TTC549 (cell line): ENCODE measurements around the gene LRRC8E.

Experiments
- FAIRE-seq: peaks from 2 replicates; lab custom pipeline; 2012; peaks lifted over from hg19 to GRCh38; lab: Jason Lieb, UNC

The LRRC8E gene

GRCh38 chr19:7888145-7888825, at the start of gene LRRC8E:
Gene LRRC8E (plus strand): TSS chr19:7888510. CDS start chr19:7895604, 7,094 bp downstream.
- no peak for FAIRE-seq

GRCh38 chr19:7839476-7839875, 48.8 kb upstream of the LRRC8E start:
- no peak for FAIRE-seq

GRCh38 chr19:7840629-7841028, 47.7 kb upstream of the LRRC8E start:
- FAIRE-seq = no peak

- FAIRE-seq = no peak
Observed at GRCh38 chr19:7841751-7842660, 46.3 kb upstream of the LRRC8E start.

- no peak for FAIRE-seq
Observed at GRCh38 chr19:7842661-7843294, 45.5 kb upstream of the LRRC8E start.

DNA sequence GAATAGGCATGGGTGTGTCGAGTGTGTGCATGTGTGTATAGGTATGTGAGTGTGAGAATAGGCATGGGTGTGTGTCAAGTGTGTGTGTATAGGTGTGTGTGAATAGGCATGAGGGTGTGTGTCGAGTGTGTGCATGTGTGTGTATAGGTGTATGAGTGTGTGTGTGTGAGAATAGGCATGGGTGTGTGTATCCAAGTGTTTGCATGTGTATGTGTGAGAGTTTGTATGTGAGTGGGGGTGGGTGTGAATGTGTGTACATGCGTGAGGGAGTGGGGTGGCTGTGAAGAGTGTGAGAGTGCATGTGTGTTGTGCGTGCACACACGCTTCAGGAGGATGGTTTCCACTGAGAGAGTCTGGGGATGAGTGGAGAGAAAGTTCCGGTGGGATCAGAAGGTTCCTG, 44.8 kb upstream of the LRRC8E start:
- FAIRE-seq = no peak

- no peak for FAIRE-seq
Observed at GRCh38 chr19:7844405-7844804, 43.9 kb upstream of the LRRC8E start.

GRCh38 chr19:7844951-7845350, 43.4 kb upstream of the LRRC8E start:
- FAIRE-seq = no peak

DNA sequence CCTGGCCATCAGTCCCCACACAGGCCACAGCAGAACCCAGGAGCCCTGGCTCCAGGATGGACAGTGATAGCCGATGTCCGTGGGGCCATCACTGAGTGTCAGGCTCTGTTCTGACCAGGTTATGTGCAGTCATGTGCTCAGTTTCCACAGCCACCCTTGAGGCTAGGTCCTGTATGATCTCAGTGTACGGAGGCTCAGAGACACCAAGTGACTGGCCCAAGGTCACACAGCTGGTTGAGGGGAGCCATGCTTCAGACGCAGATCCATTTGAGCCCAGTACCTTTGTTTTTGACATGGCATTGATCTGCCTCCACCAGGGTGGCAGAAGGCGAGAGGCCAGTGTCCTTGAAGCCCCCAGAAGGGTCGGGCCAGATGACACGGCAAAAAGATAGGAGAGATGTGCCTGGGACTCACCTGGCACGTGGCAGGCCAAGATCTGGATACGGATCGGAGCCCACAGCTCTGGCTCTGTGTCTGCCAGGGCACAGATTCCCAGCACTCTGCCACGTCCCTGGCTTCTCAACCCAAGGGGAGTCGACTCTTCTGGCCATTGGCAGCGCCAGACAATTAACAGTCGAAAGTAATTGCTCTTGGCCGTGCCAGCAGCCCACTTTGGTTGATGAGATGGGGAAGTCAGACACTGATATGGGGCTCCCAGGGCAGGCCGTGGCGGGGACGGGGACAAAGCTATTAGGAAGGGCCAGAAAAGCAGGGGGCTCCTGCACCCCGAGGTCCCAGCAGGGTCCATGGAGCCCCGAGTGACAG, 42.7 kb upstream of the LRRC8E start:
- FAIRE-seq = no peak

DNA sequence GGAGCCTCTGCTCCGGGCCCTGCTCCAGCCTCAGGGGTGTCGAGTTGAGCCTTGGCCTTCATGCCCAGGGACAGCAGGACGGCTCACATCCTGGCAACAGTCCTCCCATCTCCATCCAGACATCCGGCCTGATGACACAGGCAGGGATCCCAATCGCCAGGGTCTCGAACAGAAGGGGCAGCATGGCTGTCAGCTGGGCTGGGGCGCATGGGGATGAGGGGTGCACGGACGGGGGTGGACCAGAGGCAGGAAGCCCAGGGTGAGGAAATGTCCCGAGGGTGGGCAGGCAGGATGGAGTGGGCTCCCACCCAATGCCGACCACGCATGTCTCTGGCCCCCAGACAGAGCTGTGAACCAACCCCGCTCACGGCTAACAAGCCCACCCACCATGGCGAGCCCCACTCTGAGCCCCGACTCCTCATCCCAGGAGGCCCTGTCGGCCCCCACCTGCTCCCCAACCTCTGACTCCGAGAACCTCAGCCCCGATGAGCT, 42.1 kb upstream of the LRRC8E start:
- no peak for FAIRE-seq

- no peak for FAIRE-seq
Observed at GRCh38 chr19:7847664-7848063, 40.6 kb upstream of the LRRC8E start.

DNA sequence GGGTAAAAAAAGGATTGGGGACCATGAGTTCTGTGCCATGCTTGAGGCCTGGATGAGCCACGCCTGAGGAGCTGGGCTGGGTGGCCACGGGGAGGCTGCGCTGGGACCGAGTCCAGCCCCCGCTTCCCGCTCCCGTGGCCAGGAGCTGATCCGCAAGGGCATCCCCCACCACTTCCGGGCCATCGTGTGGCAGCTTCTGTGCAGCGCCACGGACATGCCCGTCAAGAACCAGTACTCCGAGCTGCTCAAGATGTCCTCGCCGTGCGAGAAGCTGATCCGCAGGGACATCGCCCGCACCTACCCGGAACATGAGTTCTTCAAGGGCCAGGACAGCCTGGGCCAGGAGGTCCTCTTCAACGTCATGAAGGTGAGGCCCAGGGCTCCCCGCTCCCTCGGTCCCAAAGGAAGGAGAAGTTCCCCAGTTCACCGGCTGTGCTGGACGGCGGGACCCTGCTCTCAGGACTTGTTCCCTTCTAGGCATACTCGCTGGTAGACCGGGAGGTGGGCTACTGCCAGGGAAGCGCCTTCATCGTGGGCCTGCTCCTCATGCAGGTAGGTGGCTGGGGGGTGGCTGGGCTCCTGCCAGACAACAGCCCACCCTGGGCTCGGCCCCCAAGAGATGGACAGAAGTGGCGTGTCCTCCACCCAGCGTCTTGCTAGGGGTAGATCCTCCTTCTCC, 39.4 kb upstream of the LRRC8E start:
- no peak for FAIRE-seq

DNA sequence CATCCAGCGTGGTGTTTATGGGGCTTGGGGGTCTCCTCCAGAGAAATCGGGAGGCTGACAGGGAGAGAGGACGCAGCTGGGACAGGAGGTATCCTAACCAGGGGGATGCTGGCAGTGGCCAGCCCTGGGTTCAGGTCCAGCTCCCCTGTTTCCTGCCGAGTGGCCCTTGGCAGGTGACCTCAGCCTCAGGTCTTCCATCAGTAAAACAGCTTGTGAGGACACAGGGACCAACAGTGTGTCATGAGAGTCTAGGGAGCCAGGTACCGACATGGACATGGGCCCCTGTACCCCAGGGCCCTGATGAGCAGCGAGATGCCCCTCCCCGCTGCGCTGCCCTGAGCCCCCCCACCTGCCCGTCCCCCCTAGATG, 38.7 kb upstream of the LRRC8E start:
- FAIRE-seq = no peak

- FAIRE-seq = no peak
Observed at GRCh38 chr19:7850000-7850813, 38.1 kb upstream of the LRRC8E start.

DNA sequence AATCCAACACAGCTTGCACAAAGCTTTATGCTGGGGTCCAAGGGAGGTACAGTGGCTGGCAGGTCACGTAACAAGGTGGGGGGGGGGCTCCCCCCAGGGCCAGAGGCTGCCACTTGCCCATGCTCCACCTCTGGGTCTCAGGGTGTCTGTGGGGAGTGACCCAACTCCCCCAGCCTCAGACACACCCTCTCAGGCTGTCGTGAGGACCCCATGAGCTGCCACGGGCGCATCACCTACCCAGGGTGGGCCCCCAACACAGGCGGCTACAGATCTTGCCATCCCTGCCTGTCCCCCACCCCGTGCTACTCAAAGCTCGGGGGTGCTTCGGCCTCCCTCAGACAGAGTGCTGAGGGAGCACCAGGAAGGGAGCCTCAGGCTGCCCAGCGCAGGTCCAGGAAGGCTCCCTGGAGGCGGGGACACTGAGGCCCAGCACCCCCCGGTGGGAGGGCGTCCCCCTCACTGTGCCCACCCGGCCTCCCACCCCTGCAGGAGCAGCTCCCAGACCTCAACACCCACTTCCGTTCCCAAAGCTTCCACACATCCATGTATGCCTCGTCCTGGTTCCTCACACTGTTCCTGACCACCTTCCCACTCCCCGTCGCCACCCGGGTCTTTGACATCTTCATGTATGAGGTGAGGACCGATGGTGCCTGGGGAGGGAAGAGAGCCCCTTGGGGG, 37.2 kb upstream of the LRRC8E start:
- no peak for FAIRE-seq

GRCh38 chr19:7851623-7852500, 36.4 kb upstream of the LRRC8E start:
- no peak for FAIRE-seq

DNA sequence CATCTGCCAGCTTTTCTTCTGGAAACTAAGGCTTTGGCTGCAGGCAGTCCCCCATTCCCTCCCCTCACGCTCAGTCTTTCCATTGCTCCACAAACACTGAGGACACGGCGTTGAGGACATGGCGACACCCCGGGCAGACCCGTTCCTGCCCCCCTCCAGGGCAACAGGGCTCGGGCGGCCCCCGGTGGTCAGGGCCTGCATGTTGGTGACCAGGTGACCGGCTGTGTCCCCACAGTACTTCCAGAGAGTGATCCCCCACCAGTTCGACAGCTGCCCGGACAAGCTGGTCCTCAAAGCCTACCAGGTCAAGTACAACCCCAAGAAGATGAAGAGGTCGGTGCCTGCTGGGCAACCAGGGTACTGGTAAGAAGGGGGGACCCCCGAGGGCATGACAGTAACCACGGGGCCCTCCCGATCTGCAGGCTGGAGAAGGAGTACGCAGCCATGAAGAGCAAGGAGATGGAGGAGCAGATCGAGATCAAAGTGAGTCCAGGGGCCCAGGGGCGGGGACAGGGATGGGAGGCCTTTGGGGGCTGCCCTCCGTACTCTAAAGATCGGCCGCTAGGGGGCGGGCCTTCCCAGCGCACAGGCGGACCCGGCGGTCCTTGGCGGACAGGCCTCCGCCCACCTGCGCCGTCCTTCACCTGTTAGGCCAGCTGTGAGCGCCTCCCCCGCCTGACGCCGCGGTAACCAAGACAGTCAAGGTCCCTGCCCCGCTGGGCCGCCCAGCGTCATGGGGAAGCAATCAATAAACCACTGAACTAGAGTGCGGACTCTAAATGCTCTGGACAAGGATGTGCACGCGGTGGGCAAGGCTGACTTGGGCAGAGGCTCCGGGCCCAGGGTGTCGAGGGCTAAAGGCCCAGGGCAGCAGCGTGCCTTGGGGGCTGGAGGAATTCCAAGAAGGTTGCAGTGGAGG, 35.2 kb upstream of the LRRC8E start:
- FAIRE-seq = no peak

GRCh38 chr19:7853770-7854128, 34.6 kb upstream of the LRRC8E start:
- no peak for FAIRE-seq
